Peyer's patch (tissue), 4 donors: ENCODE measurements around the gene MRPS35. TPM values are rescaled to one million over a fixed set of nuclear protein-coding genes. Genes with fewer than 3 reads are reported as not detected.

Experiments
- DNase-seq, 3 donors: peaks; one replicate each; pipeline ENCODE4 v3.0.0-alpha.2; 2017 to 2019
- H3K27ac ChIP-seq, 4 donors: fragments of 200-600 bp; sonication (generic); one replicate each; pipeline ENCODE4 v1.5.1; 2016 to 2019
- H3K27me3 ChIP-seq, 2 donors: fragments of 200-600 bp; sonication (generic); one replicate each; pipeline ENCODE4 v1.5.1; 2019
- H3K36me3 ChIP-seq, 3 donors: fragments of 200-600 bp; sonication (generic); one replicate each; pipeline ENCODE4 v1.5.1; 2016 to 2019
- H3K4me1 ChIP-seq, 4 donors: fragments of 200-600 bp; sonication (generic); one replicate each; pipeline ENCODE4 v1.5.1; 2016 to 2019
- H3K4me3 ChIP-seq, 4 donors: fragments of 200-600 bp; sonication (generic); 1 replicate in 3 of 4; 2 replicates in 1 of 4; pipeline ENCODE4 v1.5.1; 2016 to 2019; ENCODE audit warnings: mild to moderate bottlenecking in 1 of 4
- H3K9me3 ChIP-seq, 4 donors: fragments of 200-600 bp; sonication (generic); one replicate each; pipeline ENCODE4 v1.5.1; 2016 to 2019; ENCODE audit warnings: mild to moderate bottlenecking in 1 of 4
- CTCF ChIP-seq, 6 experiments: fragments of 450-650 bp in 4 of 6; fragments of 200-600 bp in 2 of 6; sonication (generic) in 1 of 6; IDR thresholded peaks; one replicate each; pipeline ENCODE4 v1.5.1; 2017 to 2019; ENCODE audit warnings: antibody characterized with exemption in 6 of 6, mild to moderate bottlenecking in 3 of 6, moderate library complexity in 1 of 6
- POLR2A ChIP-seq, 2 donors: fragments of 450-650 bp; IDR thresholded peaks; one replicate each; pipeline ENCODE4 v1.5.1; 2017; ENCODE audit warnings: antibody characterized with exemption in 2 of 2, mild to moderate bottlenecking in 2 of 2, moderate library complexity in 2 of 2
- total RNA-seq, 4 donors: library from RNA; depleted of rRNA; stranded (reverse); fragments of >200 nt; gene quantifications; one replicate each; pipeline ENCODE4 v1.1.0, GENCODE V29; 2016

Gene MRPS35
- total RNA-seq, result 10 to 100 TPM; 39.8 to 55.3 (median 50.4) TPM

- peak; percentile 88 to 96 (median 95) for DNase-seq
- Histone ChIP-seq H3K4me1 (peaks cover 0 to 10% (median 4%) of the 10 kb centered on the region in 4 donors), H3K36me3 (peaks cover 0 to 8% (median 0%) of the 10 kb centered on the region in 3 donors), H3K4me3 (peak within 1 kb of the TSS; percentile 82 to 100 (median 84)), H3K9me3 (no peaks in the 10 kb centered on the region), H3K27ac (peak within 1 kb of the TSS; percentile 52 to 87 (median 82)), H3K27me3 (no peaks in the 10 kb centered on the region)
- TF ChIP-seq POLR2A (IDR thresholded peaks at IDR 0.05), result peak; percentile 44 to 46
- TF ChIP-seq CTCF (IDR thresholded peaks at IDR 0.05), result peak in 1 of 6 experiments; percentile 2
Measured at GRCh38 chr12:27710592-27711316, at the start of gene MRPS35. MRPS35 (plus strand) TSS chr12:27710832; CDS start chr12:27710844, 12 bp downstream.

- Histone ChIP-seq H3K27ac (no peak overlapping the region), H3K4me1 (no peaks in the 10 kb centered on the region), H3K9me3 (no peaks in the 10 kb centered on the region), H3K36me3 (peaks cover 0 to 35% (median 0%) of the 10 kb centered on the region in 3 donors), H3K27me3 (no peaks in the 10 kb centered on the region), H3K4me3 (no peak overlapping the region)
- no peak for DNase-seq
- TF ChIP-seq POLR2A (IDR thresholded peaks at IDR 0.05) (no peak), CTCF (IDR thresholded peaks at IDR 0.05) (no peak)
Measured at GRCh38 chr12:27665704-27666103, 44.9 kb upstream of the MRPS35 start.

- H3K36me3 ChIP-seq, result peaks cover 0 to 27% (median 0%) of the 10 kb centered on the region in 3 donors
- H3K4me3 ChIP-seq, result no peak overlapping the region
- no peak for DNase-seq
- H3K27ac ChIP-seq, result no peak overlapping the region
- TF ChIP-seq POLR2A (IDR thresholded peaks at IDR 0.05), result no peak
- no peak for TF ChIP-seq CTCF (IDR thresholded peaks at IDR 0.05)
- no peaks in the 10 kb centered on the region for H3K27me3 ChIP-seq
- no peaks in the 10 kb centered on the region for H3K4me1 ChIP-seq
- H3K9me3 ChIP-seq, result no peaks in the 10 kb centered on the region
Measured at GRCh38 chr12:27666510-27666909, 44.1 kb upstream of the MRPS35 start.

GRCh38 chr12:27667540-27667939 is 43.1 kb upstream of the MRPS35 start:
- DNase-seq, result no peak

GRCh38 chr12:27672051-27672450 is 38.6 kb upstream of the MRPS35 start:
- no peak for DNase-seq
- H3K27me3 ChIP-seq, result no peaks in the 10 kb centered on the region
- no peaks in the 10 kb centered on the region for H3K9me3 ChIP-seq
- H3K4me1 ChIP-seq, result no peaks in the 10 kb centered on the region
- H3K27ac ChIP-seq, result no peak overlapping the region
- TF ChIP-seq POLR2A (IDR thresholded peaks at IDR 0.05) (no peak), CTCF (IDR thresholded peaks at IDR 0.05) (no peak)
- H3K4me3 ChIP-seq, result no peak overlapping the region
- H3K36me3 ChIP-seq, result peaks cover 0 to 23% (median 0%) of the 10 kb centered on the region in 3 donors

More at GRCh38 chr12:27667540-27667939, 43.1 kb upstream of the MRPS35 start:
- peaks cover 0 to 21% (median 0%) of the 10 kb centered on the region in 3 donors for H3K36me3 ChIP-seq
- no peaks in the 10 kb centered on the region for H3K27me3 ChIP-seq
- H3K4me1 ChIP-seq, result no peaks in the 10 kb centered on the region
- TF ChIP-seq POLR2A (IDR thresholded peaks at IDR 0.05) (no peak), CTCF (IDR thresholded peaks at IDR 0.05) (no peak)
- no peak overlapping the region for H3K27ac ChIP-seq
- no peak overlapping the region for H3K4me3 ChIP-seq
- no peaks in the 10 kb centered on the region for H3K9me3 ChIP-seq
